ENCODE data around the gene AKAP8L. TPM values are rescaled to one million over a fixed set of nuclear protein-coding genes. Genes with fewer than 3 reads are reported as not detected.

The AKAP8L gene
- total and polyA plus RNA-seq, 10 of the 15 experiments (the other 5 are each of a cell fraction or from before 2014, with no cell fraction given) = 0.66 to 64.3 (median 40.0) TPM

DNA sequence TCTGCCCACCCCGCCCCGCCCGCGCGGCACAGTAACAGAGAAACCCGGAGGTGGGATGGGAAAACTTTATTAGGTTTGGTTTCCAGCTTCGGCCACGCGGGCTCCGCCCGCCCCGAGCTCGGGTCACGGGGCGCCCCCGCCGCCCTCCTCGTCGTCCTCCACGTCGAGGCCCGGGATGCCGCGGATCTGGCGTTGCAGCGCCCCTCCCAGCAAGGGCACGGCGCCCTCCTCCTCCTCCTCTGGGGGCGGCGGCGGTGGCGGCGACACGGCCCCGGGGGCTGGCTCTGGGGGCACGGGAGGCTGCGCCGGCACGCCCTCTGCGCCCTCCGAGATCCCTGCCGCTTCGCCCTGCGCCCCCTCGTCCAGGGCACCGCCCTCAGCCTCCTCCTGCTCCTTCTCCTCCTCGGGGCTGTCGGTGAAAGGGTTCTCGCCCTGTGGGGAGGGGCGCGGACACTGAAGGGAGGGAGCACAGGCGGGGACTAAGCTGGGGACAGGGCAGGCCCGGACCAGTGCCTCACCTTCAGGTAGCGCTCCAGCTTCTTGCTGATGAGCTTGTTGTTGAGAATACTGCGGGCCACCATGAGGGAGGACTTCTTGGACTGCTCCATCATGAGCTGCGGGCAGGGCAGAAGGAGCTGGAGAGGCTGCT, 38.7 kb downstream of the AKAP8L start (continued):
- TF ChIP-seq, protein P1, sequence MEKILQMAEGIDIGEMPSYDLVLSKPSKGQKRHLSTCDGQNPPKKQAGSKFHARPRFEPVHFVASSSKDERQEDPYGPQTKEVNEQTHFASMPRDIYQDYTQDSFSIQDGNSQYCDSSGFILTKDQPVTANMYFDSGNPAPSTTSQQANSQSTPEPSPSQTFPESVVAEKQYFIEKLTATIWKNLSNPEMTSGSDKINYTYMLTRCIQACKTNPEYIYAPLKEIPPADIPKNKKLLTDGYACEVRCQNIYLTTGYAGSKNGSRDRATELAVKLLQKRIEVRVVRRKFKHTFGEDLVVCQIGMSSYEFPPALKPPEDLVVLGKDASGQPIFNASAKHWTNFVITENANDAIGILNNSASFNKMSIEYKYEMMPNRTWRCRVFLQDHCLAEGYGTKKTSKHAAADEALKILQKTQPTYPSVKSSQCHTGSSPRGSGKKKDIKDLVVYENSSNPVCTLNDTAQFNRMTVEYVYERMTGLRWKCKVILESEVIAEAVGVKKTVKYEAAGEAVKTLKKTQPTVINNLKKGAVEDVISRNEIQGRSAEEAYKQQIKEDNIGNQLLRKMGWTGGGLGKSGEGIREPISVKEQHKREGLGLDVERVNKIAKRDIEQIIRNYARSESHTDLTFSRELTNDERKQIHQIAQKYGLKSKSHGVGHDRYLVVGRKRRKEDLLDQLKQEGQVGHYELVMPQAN (conservative IDR thresholded peaks at IDR 0.05) = peak; percentile 85
- TF ChIP-seq CEBPB (IDR thresholded peaks at IDR 0.05; ENCODE audit: borderline replicate concordance in 1 of 2, low read depth in 2 of 2, low read length in 2 of 2) (no peak), ZNF24 (IDR thresholded peaks at IDR 0.05) (0 out of 2 replicates have a peak, but pooled peaks have one; percentile 26), GATAD2B (conservative IDR thresholded peaks at IDR 0.05; ENCODE audit: low read depth) (peak; percentile 76), DPF2 (IDR thresholded peaks at IDR 0.05) (peak; percentile 11), SRF (IDR thresholded peaks at IDR 0.05; ENCODE audit: low read depth in 2 of 2, low read length in 2 of 2) (0 out of 4 replicates have a peak, but pooled peaks of 1 of the 2 experiments have one; percentile 2), TARDBP (IDR thresholded peaks at IDR 0.05; ENCODE audit: borderline replicate concordance) (0 out of 2 replicates have a peak, but pooled peaks have one; percentile 14), EGR1 (IDR thresholded peaks at IDR 0.05; ENCODE audit: borderline replicate concordance in 1 of 2, low read depth in 2 of 2, low read length in 2 of 2) (peak in 1 of 2 experiments; percentile 58; a peak in 2 of 3 replicates)
